Ishikawa (cell line): ENCODE measurements around the gene PIBF1.

Experiments used
- CEBPB ChIP-seq: IDR thresholded peaks from 2 replicates; pipeline ENCODE4 v1.6.1; 2012
- CREB1 ChIP-seq: IDR thresholded peaks from 2 replicates; pipeline ENCODE4 v1.6.1; 2012; ENCODE audit warnings: low read depth
- EGR1 ChIP-seq: IDR thresholded peaks from 2 replicates; pipeline ENCODE4 v1.6.1; 2012
- EP300 ChIP-seq: IDR thresholded peaks from 2 replicates; pipeline ENCODE4 v1.6.1; 2012; ENCODE audit warnings: borderline replicate concordance
- FOXM1 ChIP-seq: IDR thresholded peaks from 2 replicates; pipeline ENCODE4 v1.6.1; 2012; ENCODE audit warnings: low read depth, borderline replicate concordance
- NFIC ChIP-seq: IDR thresholded peaks from 2 replicates; pipeline ENCODE4 v1.6.1; 2012
- RAD21 ChIP-seq: IDR thresholded peaks from 2 replicates; pipeline ENCODE4 v1.6.1; 2012; ENCODE audit warnings: low read depth
- TAF1 ChIP-seq: IDR thresholded peaks from 2 replicates; pipeline ENCODE4 v1.6.1; 2012; ENCODE audit warnings: low read depth, mild to moderate bottlenecking
- TCF12 ChIP-seq: IDR thresholded peaks from 2 replicates; pipeline ENCODE4 v1.6.1; 2012; ENCODE audit warnings: low read depth
- TEAD4 ChIP-seq: IDR thresholded peaks from 2 replicates; pipeline ENCODE4 v1.6.1; 2012
- YY1 ChIP-seq: IDR thresholded peaks from 2 replicates; pipeline ENCODE4 v1.6.1; 2012; ENCODE audit warnings: low read depth
- ZBTB7A ChIP-seq: IDR thresholded peaks from 2 replicates; pipeline ENCODE4 v1.6.1; 2012; ENCODE audit warnings: low read depth
- TF ChIP-seq, protein P1 (sequence below): IDR thresholded peaks from 2 replicates; pipeline ENCODE4 v1.6.1; 2012; ENCODE audit warnings: low read depth, mild to moderate bottlenecking
- TF ChIP-seq, protein P2 (sequence below): IDR thresholded peaks from 2 replicates; pipeline ENCODE4 v1.6.1; 2012
- TF ChIP-seq, protein P3 (sequence below): IDR thresholded peaks from 2 replicates; pipeline ENCODE4 v1.6.1; 2012

The PIBF1 gene

DNA sequence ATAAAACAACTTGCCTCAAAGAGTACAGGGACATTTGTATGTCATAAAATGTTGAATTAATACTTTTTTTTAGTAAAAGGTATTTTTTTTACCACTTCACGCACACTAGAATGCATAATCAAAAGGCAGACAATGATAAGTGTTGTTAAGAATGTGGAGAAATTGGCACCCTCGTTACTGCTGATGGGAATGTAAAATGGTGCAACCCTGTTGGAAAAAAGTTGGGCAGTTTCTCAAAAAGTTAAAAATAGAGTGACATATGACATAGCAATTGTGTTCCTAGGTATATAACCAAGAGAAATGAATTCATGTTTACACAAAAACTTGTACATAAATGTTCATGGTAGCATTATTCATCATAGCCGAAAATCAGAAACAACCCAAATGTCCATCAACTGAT, 109.5 kb downstream of the PIBF1 start:
- TF ChIP-seq FOXM1 = no peak
- TF ChIP-seq TEAD4 = no peak
- no peak for TF ChIP-seq TCF12
- TF ChIP-seq EP300 = no peak

DNA sequence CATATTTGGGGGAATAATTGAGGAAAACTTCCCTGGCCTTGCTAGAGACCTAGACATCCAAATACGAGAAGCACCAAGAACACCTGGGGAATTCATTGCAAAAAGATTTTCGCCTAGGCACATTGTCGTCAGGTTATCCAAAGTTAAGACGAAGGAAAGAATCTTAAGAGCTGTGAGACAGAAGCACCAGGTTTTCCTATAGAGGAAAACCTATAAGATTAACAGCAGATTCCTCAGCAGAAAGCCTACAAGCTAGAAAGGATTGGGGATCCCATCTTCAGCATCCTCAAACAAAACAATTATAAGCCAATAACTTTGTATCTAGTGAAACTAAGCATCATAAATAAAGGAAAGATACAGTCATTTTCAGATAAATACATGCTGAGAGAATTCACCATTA, 114.9 kb downstream of the PIBF1 start:
- no peak for TF ChIP-seq RAD21
- TF ChIP-seq, protein P1, sequence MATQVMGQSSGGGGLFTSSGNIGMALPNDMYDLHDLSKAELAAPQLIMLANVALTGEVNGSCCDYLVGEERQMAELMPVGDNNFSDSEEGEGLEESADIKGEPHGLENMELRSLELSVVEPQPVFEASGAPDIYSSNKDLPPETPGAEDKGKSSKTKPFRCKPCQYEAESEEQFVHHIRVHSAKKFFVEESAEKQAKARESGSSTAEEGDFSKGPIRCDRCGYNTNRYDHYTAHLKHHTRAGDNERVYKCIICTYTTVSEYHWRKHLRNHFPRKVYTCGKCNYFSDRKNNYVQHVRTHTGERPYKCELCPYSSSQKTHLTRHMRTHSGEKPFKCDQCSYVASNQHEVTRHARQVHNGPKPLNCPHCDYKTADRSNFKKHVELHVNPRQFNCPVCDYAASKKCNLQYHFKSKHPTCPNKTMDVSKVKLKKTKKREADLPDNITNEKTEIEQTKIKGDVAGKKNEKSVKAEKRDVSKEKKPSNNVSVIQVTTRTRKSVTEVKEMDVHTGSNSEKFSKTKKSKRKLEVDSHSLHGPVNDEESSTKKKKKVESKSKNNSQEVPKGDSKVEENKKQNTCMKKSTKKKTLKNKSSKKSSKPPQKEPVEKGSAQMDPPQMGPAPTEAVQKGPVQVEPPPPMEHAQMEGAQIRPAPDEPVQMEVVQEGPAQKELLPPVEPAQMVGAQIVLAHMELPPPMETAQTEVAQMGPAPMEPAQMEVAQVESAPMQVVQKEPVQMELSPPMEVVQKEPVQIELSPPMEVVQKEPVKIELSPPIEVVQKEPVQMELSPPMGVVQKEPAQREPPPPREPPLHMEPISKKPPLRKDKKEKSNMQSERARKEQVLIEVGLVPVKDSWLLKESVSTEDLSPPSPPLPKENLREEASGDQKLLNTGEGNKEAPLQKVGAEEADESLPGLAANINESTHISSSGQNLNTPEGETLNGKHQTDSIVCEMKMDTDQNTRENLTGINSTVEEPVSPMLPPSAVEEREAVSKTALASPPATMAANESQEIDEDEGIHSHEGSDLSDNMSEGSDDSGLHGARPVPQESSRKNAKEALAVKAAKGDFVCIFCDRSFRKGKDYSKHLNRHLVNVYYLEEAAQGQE = no peak
- no peak for TF ChIP-seq CREB1
- TF ChIP-seq TAF1 = no peak
- TF ChIP-seq CEBPB = no peak
- TF ChIP-seq NFIC = no peak
- TF ChIP-seq ZBTB7A = no peak
- TF ChIP-seq FOXM1 = no peak
- TF ChIP-seq TEAD4 = no peak
- TF ChIP-seq, protein P2, sequence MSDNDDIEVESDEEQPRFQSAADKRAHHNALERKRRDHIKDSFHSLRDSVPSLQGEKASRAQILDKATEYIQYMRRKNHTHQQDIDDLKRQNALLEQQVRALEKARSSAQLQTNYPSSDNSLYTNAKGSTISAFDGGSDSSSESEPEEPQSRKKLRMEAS = no peak
- no peak for TF ChIP-seq EGR1
- TF ChIP-seq, protein P3, sequence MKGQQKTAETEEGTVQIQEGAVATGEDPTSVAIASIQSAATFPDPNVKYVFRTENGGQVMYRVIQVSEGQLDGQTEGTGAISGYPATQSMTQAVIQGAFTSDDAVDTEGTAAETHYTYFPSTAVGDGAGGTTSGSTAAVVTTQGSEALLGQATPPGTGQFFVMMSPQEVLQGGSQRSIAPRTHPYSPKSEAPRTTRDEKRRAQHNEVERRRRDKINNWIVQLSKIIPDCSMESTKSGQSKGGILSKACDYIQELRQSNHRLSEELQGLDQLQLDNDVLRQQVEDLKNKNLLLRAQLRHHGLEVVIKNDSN = no peak
- TF ChIP-seq YY1 = no peak
- no peak for TF ChIP-seq EP300

DNA sequence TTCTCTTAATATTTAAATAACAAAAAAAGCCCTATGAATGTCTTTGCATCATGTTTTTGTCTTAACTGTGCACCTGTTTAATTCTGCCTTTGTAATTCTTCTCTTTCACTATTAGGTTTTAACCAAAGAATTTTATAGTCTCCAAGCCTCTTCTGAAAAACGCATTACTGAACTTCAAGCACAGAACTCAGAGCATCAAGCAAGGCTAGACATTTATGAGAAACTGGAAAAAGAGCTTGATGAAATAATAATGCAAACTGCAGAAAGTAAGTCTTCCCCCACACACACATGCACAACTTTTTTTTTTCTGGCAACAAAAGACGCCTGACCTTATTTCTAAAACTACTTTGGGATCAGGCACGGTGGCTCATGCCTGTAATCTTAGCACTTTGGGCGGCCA, 126.5 kb downstream of the PIBF1 start:
- TF ChIP-seq YY1 (no peak), ZBTB7A (no peak), EGR1 (no peak), CREB1 (no peak), EP300 (no peak), CEBPB (no peak), TAF1 (no peak), FOXM1 (no peak), RAD21 (no peak), NFIC (no peak), TCF12 (no peak), TEAD4 (no peak)
- TF ChIP-seq, protein P2 = no peak
- TF ChIP-seq, protein P1 = no peak
- TF ChIP-seq, protein P3 = no peak

DNA sequence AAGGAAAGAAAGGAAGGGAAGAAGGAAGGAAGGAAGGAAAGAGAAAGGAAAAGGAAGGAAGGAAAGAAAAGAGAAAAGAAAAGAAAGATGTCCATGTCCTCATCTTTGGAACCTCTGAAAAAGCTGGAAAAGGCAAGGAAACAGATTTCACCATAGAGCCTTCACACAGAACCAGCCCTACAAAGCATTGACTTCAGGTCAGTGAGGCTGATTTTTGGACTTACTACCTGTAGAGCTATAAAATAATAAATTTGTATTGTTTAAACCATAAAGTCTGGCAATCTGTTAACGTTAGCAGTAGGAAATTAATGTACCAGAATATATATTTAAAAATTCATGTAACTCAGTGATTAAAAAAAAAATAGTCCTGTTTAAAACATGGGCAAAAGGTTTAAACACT, 130.0 kb downstream of the PIBF1 start:
- TF ChIP-seq, protein P3 = no peak
- TF ChIP-seq YY1 (no peak), EGR1 (no peak), ZBTB7A (no peak), FOXM1 (no peak), TCF12 (no peak), NFIC (no peak), TEAD4 (no peak), CEBPB (no peak), RAD21 (no peak), CREB1 (no peak), TAF1 (no peak), EP300 (no peak)
- TF ChIP-seq, protein P2 = no peak
- TF ChIP-seq, protein P1 = no peak
